GM12874 (cell line): ENCODE measurements around the gene MKX.

Source experiments
- TF ChIP-seq, protein P1 (sequence below): IDR thresholded peaks from 2 replicates; pipeline ENCODE4 v1.5.1; 2011; ENCODE audit warnings: low read depth, mild to moderate bottlenecking, control low read depth, low read length, moderate library complexity; ENCODE audit not compliant: insufficient read depth

MKX gene

DNA sequence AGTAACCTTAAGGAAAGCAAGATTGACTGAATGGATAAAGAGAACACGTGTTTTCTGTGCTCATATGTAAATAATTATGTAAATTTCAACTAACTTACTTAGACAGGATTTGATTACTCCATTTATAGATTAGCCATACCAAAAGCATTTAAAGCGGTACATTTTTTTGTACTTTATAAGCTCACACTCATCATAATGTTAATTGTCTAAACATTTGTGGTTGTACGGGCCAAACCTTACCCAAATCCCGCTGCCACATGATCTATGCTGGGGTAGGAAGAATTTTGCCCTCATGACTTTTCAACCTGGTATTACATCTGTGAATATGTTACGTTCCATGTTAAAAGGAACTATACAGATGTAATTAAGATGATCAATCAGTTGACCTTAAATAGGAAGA lies 29.1 kb downstream of the MKX start:
- TF ChIP-seq, protein P1, sequence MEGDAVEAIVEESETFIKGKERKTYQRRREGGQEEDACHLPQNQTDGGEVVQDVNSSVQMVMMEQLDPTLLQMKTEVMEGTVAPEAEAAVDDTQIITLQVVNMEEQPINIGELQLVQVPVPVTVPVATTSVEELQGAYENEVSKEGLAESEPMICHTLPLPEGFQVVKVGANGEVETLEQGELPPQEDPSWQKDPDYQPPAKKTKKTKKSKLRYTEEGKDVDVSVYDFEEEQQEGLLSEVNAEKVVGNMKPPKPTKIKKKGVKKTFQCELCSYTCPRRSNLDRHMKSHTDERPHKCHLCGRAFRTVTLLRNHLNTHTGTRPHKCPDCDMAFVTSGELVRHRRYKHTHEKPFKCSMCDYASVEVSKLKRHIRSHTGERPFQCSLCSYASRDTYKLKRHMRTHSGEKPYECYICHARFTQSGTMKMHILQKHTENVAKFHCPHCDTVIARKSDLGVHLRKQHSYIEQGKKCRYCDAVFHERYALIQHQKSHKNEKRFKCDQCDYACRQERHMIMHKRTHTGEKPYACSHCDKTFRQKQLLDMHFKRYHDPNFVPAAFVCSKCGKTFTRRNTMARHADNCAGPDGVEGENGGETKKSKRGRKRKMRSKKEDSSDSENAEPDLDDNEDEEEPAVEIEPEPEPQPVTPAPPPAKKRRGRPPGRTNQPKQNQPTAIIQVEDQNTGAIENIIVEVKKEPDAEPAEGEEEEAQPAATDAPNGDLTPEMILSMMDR = no peak

DNA sequence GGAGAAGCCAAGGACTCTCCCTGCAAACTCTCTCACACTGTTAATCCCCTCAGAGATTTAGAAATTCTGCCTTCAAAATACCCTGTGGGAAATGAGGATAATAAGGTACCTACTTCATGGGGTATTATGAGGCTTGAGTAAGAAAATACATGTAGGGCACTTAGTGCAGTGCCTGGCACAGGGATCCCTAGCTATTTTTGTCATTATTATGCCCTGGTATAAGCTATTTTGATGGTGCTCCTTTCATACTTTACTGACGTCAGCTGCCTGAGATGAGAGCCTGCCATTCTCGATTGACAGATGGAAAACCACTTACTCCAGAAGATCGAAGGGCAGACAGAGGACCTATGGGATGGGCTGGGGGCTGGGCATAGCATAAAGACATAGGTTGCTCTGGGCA lies 30.1 kb downstream of the MKX start:
- TF ChIP-seq, protein P1 = no peak

DNA sequence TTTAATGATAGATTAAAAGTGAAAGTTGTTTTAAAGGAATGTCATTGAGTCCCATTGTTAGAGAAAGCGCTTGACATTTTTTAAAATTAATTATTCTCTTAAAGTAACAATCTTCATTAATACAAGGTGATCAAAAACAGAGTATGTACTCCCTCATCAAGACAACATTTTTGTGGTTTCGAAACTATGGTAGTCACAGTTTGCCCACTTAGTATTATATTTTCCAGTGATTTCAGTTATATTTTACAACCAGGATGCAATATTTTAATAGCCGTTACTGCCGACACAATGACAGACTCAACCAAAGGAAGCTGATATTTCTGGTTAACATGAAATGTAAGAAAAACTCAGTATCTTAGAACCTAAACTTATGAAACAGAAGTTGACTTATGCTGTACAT lies 31.3 kb downstream of the MKX start:
- TF ChIP-seq, protein P1 = no peak

DNA sequence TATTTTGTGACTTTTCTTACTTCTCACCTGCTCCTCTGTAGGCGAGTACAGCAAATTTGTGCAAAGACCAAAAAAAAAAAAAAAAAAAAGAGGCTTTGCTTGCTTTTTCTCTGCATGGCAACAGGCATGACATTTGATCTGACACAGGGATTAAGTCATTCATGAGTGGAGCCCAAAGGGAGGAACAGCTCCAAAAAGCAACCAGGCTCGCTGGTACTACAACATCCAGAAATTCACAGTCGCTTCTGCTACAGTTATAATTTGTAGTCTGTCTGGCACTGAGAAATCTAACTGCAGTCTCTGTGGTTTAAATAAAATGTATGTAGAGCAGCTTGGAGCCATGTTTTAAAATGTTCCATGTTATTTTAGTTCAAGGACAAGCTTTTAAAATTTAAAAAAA lies 31.7 kb downstream of the MKX start:
- TF ChIP-seq, protein P1 = no peak

DNA sequence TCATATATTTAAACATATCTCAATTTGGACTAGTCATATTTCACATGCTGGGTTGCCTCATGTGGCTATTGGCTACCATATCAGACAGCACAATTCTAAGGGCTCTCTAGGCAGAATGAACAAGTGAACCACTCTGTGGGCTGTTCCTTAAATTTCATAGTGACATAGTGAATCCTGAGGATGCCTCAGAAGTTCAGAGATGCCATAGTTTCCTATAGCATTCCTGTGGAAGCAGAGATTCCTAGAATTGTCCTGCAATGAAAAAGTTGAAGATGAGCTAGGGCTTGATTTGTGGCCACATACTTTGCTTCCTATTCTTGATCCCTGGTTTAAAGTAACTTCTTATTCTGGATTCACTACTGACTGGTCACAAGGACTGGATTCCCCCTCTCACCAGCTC lies 35.6 kb downstream of the MKX start:
- TF ChIP-seq, protein P1 = no peak

DNA sequence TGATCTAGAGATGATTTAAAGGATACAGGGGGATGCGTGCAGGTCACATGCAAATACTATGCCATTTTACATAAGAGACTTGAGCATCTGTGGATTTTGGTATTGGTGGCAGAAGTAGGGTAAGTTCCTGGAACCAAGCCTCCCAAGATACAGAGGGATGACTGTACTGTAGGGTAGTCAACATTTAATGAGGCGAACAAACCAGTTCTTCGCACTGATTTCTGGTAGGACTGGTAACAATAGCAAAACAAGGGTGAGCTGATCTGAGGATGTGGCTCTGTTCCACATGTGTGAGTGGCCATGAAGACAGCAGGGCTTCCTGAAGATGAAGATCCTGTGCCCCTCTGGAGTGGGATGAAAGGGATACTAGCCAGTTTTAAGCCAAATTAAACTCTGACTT lies 36.3 kb downstream of the MKX start:
- TF ChIP-seq, protein P1 = no peak

DNA sequence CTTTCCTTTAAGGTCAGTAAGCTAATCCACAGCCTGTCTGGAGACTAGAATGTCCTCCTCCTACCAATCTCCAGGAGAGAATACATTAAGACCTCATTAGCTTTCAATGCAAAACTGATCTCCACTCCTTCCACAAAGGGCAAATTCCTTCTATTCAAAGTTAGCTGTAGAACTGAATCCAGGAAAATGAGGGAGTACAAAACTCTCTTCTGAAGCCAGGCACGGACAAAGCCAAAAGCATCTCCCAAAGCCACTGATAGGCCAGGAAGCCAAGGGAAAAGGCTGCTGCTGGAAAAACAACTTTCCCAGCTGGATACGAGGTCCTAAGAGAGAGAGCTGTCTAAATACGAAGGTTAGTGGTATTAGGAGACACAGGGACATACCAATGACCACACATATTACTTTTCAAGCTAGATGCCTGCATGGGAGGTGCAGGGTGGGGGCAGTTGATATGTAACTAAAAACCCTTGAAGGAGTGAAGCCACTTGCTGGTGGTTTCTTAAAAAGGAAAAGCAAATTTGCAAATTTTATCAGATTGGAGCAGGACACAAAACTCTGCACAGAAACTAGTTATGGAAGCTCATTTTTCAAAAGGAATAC lies 43.6 kb downstream of the MKX start:
- TF ChIP-seq, protein P1 = no peak
